ENCODE results near the gene SH3BP2.
"Not testable (repeated sequence)": the region's sequence is repeated elsewhere in the genome, so short reads cannot be mapped to it uniquely, and the experiment has no call there.

The SH3BP2 gene

DNA sequence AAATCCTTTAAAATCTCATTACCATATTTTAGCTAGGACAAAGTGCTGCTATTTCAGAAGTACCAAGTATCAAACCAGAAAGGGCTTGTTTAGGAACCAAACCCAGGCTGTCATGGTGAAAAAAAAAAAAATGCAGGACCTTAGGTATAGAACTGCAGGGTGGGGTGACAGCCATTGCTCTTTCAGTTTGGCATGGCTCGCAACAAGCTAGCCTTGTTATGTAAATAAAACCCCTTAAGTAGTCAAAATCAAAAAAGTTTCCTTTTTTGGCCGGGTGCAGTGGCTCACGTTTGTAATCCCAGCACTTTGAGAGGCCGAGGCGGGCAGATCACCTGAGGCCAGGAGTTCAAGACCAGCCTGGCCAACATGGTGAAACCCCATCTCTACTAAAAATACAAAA is 12.2 kb upstream of the SH3BP2 start:
- in situ Hi-C loops (cut with MboI; ENCODE audit: low sequenced_read_pairs); H3K4me3 ChIP-seq; H3K4me1 ChIP-seq; H3K27me3 ChIP-seq (ENCODE audit: low read depth); DNase-seq (ENCODE audit: low spot score in 2 of 2); H3K9me3 ChIP-seq; H3K36me3 ChIP-seq (replicated peaks): not testable (repeated sequence)

DNA sequence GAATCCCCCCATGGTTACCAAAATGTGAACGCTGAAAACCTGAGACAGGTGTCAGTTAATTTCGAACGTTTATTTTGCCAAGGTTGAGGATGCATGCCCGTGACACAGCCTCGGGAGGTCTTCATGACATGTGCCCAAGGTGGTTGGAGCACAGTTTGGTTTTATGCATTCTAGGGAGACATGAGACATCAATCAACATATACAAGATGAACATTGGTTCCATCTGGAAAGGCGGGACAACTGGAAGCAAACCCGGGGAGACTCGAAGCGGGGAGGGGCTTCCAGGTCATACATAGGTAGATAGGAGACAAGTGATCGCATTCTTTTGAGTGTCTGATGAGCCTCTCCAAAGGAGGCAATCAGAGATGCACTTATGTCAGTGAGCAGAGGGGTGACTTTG is 11.0 kb upstream of the SH3BP2 start:
- H3K27me3 ChIP-seq (ENCODE audit: low read depth) = no peaks in the 10 kb centered on the region
- H3K4me1 ChIP-seq = peaks cover 3% of the 10 kb centered on the region; the same call in 1 of the 2 replicates
- no peaks in the 10 kb centered on the region for H3K36me3 ChIP-seq (replicated peaks)
- 0 out of 2 replicates have a peak, but pooled peaks cover 5% of the 10 kb centered on the region for H3K9me3 ChIP-seq
- no peak for DNase-seq (ENCODE audit: low spot score in 2 of 2)
- H3K4me3 ChIP-seq = no peak overlapping the region
- in situ Hi-C loops (cut with MboI; ENCODE audit: low sequenced_read_pairs) = no loop called here

DNA sequence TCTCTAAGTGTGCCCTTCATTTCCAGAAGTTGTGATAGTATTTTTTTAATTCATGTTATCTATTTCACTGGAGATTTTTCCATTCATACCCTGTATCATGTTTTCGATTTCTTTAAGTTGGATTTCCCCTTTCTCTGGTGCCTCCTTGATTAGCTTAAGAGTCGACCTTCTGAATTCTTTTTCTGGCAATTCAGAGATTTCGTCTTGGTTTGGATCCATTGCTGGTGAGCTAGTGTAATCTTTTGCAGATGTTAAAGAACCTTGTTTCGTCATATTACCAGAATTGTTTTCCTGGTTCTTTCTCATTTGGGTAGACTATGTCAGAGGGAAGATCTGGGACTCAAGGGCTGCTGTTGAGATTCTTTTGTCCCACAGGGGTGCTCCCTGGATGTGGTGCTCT is 9.1 kb upstream of the SH3BP2 start:
- in situ Hi-C loops (cut with MboI; ENCODE audit: low sequenced_read_pairs) = no loop called here
- no peak for DNase-seq (ENCODE audit: low spot score in 2 of 2)
- H3K27me3 ChIP-seq (ENCODE audit: low read depth) = no peaks in the 10 kb centered on the region
- H3K9me3 ChIP-seq = 0 out of 2 replicates have a peak, but pooled peaks cover 5% of the 10 kb centered on the region
- H3K4me1 ChIP-seq = peaks cover 3% of the 10 kb centered on the region; the same call in 1 of the 2 replicates
- no peak overlapping the region for H3K4me3 ChIP-seq
- H3K36me3 ChIP-seq (replicated peaks) = no peaks in the 10 kb centered on the region

DNA sequence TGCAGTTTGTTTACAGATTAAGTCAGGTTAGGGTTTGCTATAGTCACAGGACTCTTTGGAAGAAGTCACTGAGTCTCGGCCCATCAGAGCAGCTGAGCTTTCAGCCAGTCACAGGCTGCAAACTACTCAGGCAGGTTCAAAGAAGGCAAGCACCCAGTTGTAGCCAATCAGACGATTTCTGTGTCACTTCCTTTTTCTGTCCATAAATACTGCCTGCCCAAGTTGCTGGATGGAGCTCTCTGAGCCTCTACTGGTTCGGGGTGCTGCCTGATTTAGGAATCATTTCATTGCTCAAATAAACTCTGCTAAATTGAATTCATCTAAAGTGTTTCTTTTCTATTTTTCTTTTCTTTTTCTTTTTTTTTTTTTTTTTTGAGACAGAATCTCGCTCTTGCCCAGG is 7.3 kb upstream of the SH3BP2 start:
- no peak overlapping the region for H3K4me3 ChIP-seq
- no peaks in the 10 kb centered on the region for H3K27me3 ChIP-seq (ENCODE audit: low read depth)
- H3K36me3 ChIP-seq (replicated peaks) = no peaks in the 10 kb centered on the region
- DNase-seq (ENCODE audit: low spot score in 2 of 2) = no peak
- peaks cover 3% of the 10 kb centered on the region; the same call in 1 of the 2 replicates for H3K4me1 ChIP-seq
- H3K9me3 ChIP-seq = 0 out of 2 replicates have a peak, but pooled peaks cover 5% of the 10 kb centered on the region
- in situ Hi-C loops (cut with MboI; ENCODE audit: low sequenced_read_pairs) = no loop called here

DNA sequence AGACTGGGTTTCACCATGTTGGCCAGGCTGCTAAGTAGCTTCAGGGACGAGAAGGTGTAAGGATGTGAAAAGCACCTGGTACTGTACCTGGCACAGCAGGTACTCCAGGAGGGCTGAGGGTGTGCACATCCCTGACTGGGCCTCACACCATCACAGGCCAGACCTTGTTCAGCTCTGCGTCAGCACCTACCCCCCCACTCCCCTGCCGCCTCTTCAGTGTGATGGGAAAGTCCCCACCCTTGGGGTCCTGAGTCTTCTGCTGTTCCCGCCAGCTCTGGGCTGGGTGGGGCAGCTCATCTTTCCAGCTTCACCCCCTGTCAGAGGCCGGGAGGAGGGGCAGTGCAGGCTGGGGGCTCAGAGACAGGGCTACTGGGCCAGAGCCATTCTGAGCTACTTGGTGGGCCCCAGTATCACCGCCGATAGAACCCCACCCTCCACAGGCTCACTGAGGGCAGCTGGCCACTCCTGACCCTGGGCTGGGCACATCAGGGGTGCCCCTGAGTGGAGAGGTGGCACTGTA is 6.7 kb upstream of the SH3BP2 start:
- in situ Hi-C loops (cut with MboI; ENCODE audit: low sequenced_read_pairs) = no loop called here
- no peak overlapping the region for H3K4me3 ChIP-seq
- H3K4me1 ChIP-seq = peaks cover 3% of the 10 kb centered on the region; the same call in 1 of the 2 replicates
- no peaks in the 10 kb centered on the region for H3K36me3 ChIP-seq (replicated peaks)
- DNase-seq (ENCODE audit: low spot score in 2 of 2) = no peak
- H3K9me3 ChIP-seq = 0 out of 2 replicates have a peak, but pooled peaks cover 5% of the 10 kb centered on the region
- no peaks in the 10 kb centered on the region for H3K27me3 ChIP-seq (ENCODE audit: low read depth)

DNA sequence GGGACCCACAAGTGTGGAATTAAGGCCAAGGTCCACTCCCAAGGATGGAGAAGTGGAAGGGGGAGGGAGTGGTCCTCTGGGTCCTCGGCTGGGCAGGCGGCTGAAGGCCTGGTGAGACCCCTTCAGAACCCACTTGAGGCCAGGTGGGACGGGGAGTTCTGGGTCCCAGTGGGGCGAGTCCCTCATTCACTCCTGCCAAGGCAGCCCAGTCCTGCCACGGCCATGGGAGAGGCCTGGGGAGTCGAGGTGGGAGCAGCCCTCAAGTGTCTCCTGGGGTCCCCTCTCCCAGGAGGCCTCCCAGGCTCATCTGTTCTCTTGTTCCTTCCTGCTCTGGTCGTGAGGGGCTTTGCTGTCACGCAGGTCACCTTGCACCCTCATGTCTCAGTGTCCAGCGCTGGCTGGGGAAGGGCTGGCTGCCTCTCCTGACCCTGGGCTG is 6.1 kb upstream of the SH3BP2 start:
- in situ Hi-C loops (cut with MboI; ENCODE audit: low sequenced_read_pairs) = no loop called here
- Histone ChIP-seq H3K4me1 (peaks cover 3% of the 10 kb centered on the region; the same call in 1 of the 2 replicates), H3K27me3 (ENCODE audit: low read depth) (no peaks in the 10 kb centered on the region), H3K36me3 (replicated peaks) (no peaks in the 10 kb centered on the region), H3K9me3 (0 out of 2 replicates have a peak, but pooled peaks cover 5% of the 10 kb centered on the region), H3K4me3 (no peak overlapping the region)
- no peak for DNase-seq (ENCODE audit: low spot score in 2 of 2)

DNA sequence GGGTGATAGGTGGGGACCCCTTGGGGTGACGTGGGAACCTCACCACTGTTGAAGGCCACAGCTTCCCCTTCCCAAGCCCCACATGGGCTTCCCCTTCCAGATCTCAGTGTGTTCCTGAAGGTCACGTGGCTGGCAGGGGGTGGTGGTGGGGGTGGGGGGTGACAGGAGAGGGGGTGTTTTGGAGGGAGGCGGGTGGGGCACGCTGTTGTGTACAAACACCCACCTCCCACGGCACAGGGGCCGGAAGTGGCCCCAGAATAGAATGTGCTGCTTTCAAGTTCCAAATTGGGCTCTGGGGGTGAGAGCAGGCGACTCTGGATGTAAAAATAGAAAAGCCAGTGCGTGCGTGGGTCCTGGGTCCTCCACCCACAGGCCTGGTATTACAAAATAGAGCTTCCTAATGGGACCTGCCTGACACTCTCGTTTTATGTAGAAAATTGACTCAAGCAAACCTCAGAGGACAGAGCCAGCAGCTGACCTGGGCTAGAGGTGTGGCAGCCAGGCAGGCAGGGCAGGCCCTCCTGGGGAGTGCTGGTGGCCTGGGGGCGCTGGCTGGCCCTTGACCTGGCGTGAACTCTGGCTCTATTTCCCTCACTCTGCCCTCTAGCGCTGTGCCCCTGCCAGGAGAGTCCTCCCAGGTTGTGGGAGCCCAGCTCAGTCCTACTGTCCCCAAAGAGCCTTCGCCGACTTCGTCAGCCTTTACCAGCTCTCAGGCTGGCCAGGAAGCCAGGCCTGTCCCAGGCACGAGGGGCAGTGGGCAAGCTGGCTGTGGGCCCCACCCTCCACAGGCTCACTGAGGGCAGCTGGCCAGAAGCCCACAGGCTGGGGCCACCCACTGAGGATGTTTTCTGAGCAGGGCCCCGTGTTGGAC is 5.4 kb upstream of the SH3BP2 start:
- DNase-seq (ENCODE audit: low spot score in 2 of 2) = no peak

DNA sequence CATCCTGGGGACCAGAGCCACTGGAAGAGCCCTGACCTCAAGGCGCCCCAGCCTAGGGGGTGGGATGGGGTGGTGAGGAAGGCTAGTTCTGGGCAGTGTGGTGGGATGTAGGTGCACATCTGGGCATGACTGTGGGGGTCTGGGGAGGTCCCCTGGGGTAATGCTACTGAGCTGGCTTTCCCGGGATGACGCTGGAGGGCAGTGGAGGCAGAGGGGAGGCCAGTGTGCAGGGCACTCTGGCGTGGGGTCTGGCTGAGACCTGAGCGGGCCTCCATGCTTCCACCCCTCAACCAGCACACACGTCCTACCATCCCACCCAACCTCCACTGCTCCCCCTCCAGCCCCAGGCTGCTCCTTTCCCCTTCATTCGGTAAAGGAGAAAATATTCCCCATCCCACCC is 4.8 kb upstream of the SH3BP2 start:
- DNase-seq (ENCODE audit: low spot score in 2 of 2) = no peak
- H3K4me3 ChIP-seq = no peak overlapping the region

More for the DNA sequence above, 5.4 kb upstream of the SH3BP2 start:
- no peaks in the 10 kb centered on the region for H3K27me3 ChIP-seq (ENCODE audit: low read depth)
- 0 out of 2 replicates have a peak, but pooled peaks cover 5% of the 10 kb centered on the region for H3K9me3 ChIP-seq
- H3K4me3 ChIP-seq = no peak overlapping the region
- in situ Hi-C loops (cut with MboI; ENCODE audit: low sequenced_read_pairs) = no loop called here
- H3K4me1 ChIP-seq = peaks cover under 1% of the 10 kb centered on the region; the same call in 1 of the 2 replicates
- H3K36me3 ChIP-seq (replicated peaks) = no peaks in the 10 kb centered on the region

DNA sequence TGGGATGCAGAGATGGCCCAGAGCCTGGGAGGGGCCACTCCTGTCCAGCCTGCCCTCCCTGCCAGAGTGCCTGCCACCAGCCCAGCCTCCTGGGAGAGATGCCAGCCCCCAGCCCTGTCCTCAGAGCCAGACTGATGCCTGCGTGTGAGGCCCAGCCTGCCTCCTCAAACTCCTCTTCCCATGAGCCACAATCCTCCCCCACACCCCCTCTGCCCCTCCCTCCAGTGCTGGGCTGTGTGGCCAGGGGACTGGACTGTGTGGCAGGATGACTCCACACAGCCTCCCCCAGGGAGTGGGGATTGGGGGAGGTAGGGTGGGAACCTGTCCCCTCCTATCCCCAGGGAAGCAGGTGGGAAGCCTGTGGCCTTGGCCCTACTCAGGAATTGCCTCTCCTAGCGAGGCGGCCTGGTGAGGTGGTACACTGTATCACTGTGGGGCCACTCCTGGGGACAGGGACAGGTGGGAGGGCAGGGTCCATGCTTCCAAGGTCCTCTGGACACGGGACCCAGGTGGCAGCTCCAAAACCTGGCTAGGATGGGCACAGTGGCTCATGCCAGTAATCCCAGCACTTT is 4.3 kb upstream of the SH3BP2 start:
- Histone ChIP-seq H3K9me3 (no peaks in the 10 kb centered on the region), H3K27me3 (ENCODE audit: low read depth) (no peaks in the 10 kb centered on the region), H3K4me1 (peaks cover 1% of the 10 kb centered on the region; the same call in 1 of the 2 replicates), H3K36me3 (replicated peaks) (no peaks in the 10 kb centered on the region), H3K4me3 (no peak overlapping the region)
- no peak for DNase-seq (ENCODE audit: low spot score in 2 of 2)
- in situ Hi-C loops (cut with MboI; ENCODE audit: low sequenced_read_pairs) = no loop called here

More for the DNA sequence above, 4.8 kb upstream of the SH3BP2 start:
- Histone ChIP-seq H3K27me3 (ENCODE audit: low read depth) (no peaks in the 10 kb centered on the region), H3K36me3 (replicated peaks) (no peaks in the 10 kb centered on the region), H3K4me1 (no peaks in the 10 kb centered on the region; the same call in 1 of the 2 replicates), H3K9me3 (0 out of 2 replicates have a peak, but pooled peaks cover 4% of the 10 kb centered on the region)
- in situ Hi-C loops (cut with MboI; ENCODE audit: low sequenced_read_pairs) = no loop called here

DNA sequence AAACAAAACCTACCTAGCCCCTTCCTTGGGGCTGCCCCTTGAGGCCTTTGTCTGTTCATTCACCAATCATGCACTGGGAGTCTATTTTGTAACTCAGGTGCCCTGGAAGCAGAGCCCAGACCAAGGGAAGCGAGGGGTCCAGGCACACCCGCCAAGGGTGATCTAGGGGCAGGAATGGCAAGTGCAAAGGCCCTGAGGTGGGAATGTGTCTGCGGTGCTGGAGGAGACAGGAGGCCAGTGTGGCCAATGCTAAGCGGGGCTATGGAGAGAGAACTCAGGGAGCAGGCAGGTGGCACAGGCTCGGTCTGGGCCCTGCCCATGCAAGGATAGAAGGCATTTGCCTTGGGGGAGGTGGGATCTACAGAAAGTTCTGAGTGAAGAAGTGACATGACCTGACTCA is 3.5 kb upstream of the SH3BP2 start:
- Histone ChIP-seq H3K4me3 (no peak overlapping the region), H3K9me3 (no peaks in the 10 kb centered on the region), H3K4me1 (peaks cover 5% of the 10 kb centered on the region; the same call in 1 of the 2 replicates), H3K36me3 (replicated peaks) (no peaks in the 10 kb centered on the region), H3K27me3 (ENCODE audit: low read depth) (no peaks in the 10 kb centered on the region)
- in situ Hi-C loops (cut with MboI; ENCODE audit: low sequenced_read_pairs) = no loop called here
- DNase-seq (ENCODE audit: low spot score in 2 of 2) = no peak

DNA sequence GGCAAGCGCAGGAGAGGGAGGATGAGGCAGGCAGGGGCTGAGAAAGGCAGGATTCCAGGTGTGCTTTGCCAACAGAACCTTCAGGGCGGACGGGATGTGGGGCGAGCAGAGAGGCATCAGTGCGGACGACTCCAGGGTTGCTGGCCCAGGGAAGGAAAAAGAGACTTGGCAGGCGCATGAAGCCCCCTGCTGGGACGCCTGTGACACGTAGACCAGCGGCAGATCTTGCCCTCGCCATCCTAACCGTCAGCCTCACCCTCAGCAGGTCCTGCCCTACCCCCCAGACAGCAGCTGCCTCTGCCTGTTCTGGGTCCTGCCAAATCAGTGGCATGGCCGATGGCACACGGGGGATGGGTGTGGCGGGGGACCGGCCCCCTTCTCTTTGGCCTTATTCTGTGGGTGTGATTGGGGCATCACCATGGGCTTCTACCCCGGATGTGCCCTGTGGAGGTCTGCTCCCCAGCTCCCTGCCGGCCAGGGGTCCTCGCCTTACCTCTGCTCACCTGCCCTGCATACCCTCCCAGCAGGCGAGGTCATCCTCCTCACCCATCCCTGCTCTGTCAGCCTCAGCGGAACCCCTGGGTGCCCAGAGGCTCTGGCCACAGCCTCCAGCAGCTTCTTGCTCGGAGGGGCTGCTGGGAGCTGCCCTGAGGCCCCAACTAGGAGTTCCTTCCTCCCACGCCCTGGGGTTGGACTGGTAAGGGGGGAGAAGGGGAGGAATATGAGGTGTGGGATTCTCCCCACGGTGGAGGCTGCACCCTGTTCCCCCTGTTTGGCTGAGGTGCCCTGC is 2.9 kb upstream of the SH3BP2 start:
- Histone ChIP-seq H3K4me3 (no peak overlapping the region), H3K36me3 (replicated peaks) (no peaks in the 10 kb centered on the region), H3K27me3 (ENCODE audit: low read depth) (no peaks in the 10 kb centered on the region), H3K9me3 (no peaks in the 10 kb centered on the region), H3K4me1 (peaks cover 5% of the 10 kb centered on the region; the same call in 1 of the 2 replicates)
- in situ Hi-C loops (cut with MboI; ENCODE audit: low sequenced_read_pairs) = no loop called here
- no peak for DNase-seq (ENCODE audit: low spot score in 2 of 2)

DNA sequence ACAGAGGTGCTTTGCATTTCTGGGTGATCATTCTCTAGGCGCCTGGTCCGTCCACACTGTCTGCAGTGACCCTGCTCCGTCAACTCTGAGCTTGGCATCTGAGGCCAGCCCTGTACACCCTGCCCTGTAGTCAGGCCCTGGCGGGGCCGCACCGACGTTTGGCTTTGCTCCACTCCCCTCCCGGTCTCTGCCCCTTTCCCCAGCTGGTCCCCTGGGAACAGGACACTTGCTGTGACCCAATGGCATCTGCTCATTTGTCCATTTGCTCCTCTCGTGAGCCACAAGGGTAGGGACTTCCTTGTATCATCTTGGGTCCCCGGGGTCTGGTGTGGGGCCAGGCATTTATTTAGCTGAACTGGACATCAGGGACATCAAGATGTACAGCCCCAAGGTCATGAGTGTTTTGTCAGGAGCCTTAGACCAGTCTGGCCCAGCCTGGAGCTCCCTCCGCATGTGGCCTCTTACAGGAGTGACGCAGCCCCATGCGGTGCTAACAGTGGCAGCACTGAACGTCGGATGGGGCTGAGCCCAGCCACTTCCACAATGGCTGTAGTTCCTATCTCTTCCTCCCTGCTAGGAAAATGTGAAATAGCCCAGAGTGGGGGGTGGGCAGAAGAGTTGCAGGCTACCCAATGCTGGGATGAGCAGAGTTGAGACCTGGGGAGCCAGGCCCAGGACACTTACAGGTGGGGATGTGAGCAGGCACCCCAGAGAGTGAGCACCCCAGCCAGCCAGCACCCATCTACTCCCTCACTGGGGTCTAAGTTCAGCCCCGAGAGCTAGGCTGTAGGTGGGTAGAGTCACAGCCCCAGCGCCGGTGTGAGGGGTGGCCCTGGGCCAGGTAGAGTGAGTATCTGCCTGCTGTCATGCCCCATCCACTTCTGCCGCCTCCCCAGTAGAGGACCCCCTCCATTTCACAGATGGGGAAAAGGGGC is 2.0 kb upstream of the SH3BP2 start:
- no peaks in the 10 kb centered on the region for H3K36me3 ChIP-seq (replicated peaks)
- no peaks in the 10 kb centered on the region for H3K27me3 ChIP-seq (ENCODE audit: low read depth)
- in situ Hi-C loops (cut with MboI; ENCODE audit: low sequenced_read_pairs) = no loop called here
- DNase-seq (ENCODE audit: low spot score in 2 of 2) = no peak
- H3K4me3 ChIP-seq = no peak overlapping the region
- H3K4me1 ChIP-seq = peaks cover 5% of the 10 kb centered on the region; the same call in 1 of the 2 replicates
- H3K9me3 ChIP-seq = no peaks in the 10 kb centered on the region

All from HAP-1 (cell line).